ENCODE data around the gene SMURF1.

DNA sequence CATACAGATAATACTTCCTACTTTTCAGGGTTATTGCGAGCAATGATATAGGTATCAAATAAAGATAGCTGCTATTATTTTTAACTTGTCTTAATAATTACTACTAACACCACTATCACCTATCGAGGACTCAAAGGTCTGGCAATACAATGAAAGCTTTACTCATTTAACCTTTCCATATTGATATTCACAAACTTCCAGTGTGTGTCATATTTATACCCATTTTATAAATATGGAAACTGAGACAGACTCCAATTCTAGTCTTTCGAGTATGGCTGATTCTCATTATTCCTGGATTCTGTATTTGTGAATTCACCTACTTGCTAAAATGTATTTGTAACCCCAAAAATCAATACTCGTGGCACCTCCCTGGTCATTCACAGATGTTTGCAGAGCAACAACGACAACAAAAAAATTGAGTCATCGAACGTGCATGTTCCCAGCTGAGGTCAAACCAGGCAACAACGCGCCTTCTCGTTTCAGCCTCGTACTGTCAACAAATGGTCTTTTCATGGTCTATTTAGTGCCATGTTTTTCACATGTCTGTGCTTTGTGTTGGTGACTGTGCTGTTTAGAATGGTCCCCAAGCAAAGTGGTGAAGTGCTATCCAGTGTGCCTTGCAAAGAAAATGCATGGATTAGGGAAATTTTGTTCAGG, 51.7 kb downstream of the SMURF1 start:
- TF ChIP-seq POLR2A (IDR thresholded peaks at IDR 0.05), result no peak
- TF ChIP-seq, protein P1, sequence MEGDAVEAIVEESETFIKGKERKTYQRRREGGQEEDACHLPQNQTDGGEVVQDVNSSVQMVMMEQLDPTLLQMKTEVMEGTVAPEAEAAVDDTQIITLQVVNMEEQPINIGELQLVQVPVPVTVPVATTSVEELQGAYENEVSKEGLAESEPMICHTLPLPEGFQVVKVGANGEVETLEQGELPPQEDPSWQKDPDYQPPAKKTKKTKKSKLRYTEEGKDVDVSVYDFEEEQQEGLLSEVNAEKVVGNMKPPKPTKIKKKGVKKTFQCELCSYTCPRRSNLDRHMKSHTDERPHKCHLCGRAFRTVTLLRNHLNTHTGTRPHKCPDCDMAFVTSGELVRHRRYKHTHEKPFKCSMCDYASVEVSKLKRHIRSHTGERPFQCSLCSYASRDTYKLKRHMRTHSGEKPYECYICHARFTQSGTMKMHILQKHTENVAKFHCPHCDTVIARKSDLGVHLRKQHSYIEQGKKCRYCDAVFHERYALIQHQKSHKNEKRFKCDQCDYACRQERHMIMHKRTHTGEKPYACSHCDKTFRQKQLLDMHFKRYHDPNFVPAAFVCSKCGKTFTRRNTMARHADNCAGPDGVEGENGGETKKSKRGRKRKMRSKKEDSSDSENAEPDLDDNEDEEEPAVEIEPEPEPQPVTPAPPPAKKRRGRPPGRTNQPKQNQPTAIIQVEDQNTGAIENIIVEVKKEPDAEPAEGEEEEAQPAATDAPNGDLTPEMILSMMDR (IDR thresholded peaks at IDR 0.05), result no peak
